SK-N-SH (cell line): ENCODE data around the gene FCHSD2. TPM values are rescaled to one million over a fixed set of nuclear protein-coding genes. Genes with fewer than 3 reads are reported as not detected.

Source experiments
- CTCF ChIA-PET: fragments of 300-600, 350-600 bp; formaldehyde crosslinking; extraction: SDS; loops from one replicate; lab custom pipeline; 2021; lab: Yijun Ruan, JAX
- POLR2A ChIA-PET: fragments of 350-600 bp; sonication (Branson Sonifier 250); formaldehyde crosslinking; extraction: SDS; loops from one replicate; lab custom pipeline; 2020; ENCODE audit warnings: antibody characterized with exemption, inconsistent platforms; lab: Yijun Ruan, JAX
- DNase-seq: peaks from one replicate; pipeline ENCODE4 v3.0.0; 2012
- H2AFZ ChIP-seq: fragments of 200-600 bp; sonication (generic); 2 replicates; pipeline ENCODE4 v1.8.1; 2016; ENCODE audit warnings: antibody characterized with exemption, mild to moderate bottlenecking, low read depth
- H3F3A ChIP-seq: fragments of 200-600 bp; sonication (generic); replicated peaks from 2 replicates; pipeline ENCODE3; 2016; ENCODE audit warnings: antibody characterized with exemption, mild to moderate bottlenecking; ENCODE audit not compliant: insufficient read depth
- H3K27ac ChIP-seq, 2 experiments: fragments of 200-500 bp in 1 of 2; fragments of 200-600 bp in 1 of 2; sonication (Bioruptor generic) in 1 of 2; sonication (generic), shearing (Covaris generic) in 1 of 2; 2 replicates each; pipeline versions ENCODE4 v1.5.1 to v1.6.1; 2014 to 2016; ENCODE audit warnings: low read depth in 2 of 2, inconsistent platforms in 1 of 2, low read length in 1 of 2, mild to moderate bottlenecking in 1 of 2, mixed read lengths in 1 of 2
- H3K27me3 ChIP-seq: fragments of 200-600 bp; sonication (generic), shearing (Covaris generic); 2 replicates; pipeline ENCODE4 v1.6.1; 2016; ENCODE audit warnings: mixed run types; ENCODE audit not compliant: insufficient read depth
- H3K36me3 ChIP-seq, 2 experiments: fragments of 200-500 bp in 1 of 2; fragments of 200-600 bp in 1 of 2; sonication (Bioruptor generic) in 1 of 2; sonication (generic) in 1 of 2; replicated peaks in 1 of 2; 2 replicates each; pipeline versions ENCODE3 to v1.5.1; 2014 to 2016; ENCODE audit warnings: low read length in 1 of 2, mild to moderate bottlenecking in 1 of 2; ENCODE audit not compliant: insufficient read depth in 2 of 2, control insufficient read depth in 1 of 2
- H3K4me1 ChIP-seq, 2 experiments: fragments of 200-500 bp in 1 of 2; fragments of 200-600 bp in 1 of 2; sonication (Bioruptor generic) in 1 of 2; sonication (generic), shearing (Covaris generic) in 1 of 2; 2 replicates each; pipeline versions ENCODE4 v1.5.1 to v1.6.1; 2014 to 2016; ENCODE audit warnings: low read depth in 1 of 2, low read length in 1 of 2, mixed run types in 1 of 2; ENCODE audit not compliant: insufficient read depth in 2 of 2, control insufficient read depth in 1 of 2
- H3K4me2 ChIP-seq: fragments of 200-600 bp; sonication (generic), shearing (Covaris generic); 2 replicates; pipeline ENCODE4 v1.6.1; 2017; ENCODE audit warnings: mixed run types
- H3K4me3 ChIP-seq, 2 experiments: fragments of 200-500 bp in 1 of 2; fragments of 200-600 bp in 1 of 2; sonication (Bioruptor generic) in 1 of 2; sonication (generic), shearing (Covaris generic) in 1 of 2; 2 replicates each; pipeline versions ENCODE4 v1.5.1 to v1.8.1; 2014 to 2016; ENCODE audit warnings: low read depth in 2 of 2, inconsistent platforms in 1 of 2, low read length in 1 of 2, mild to moderate bottlenecking in 1 of 2, mixed read lengths in 1 of 2, moderate library complexity in 1 of 2
- H3K79me2 ChIP-seq: fragments of 200-600 bp; sonication (generic); 2 replicates; pipeline ENCODE4 v1.8.1; 2017; ENCODE audit warnings: mild to moderate bottlenecking; ENCODE audit not compliant: insufficient read depth
- H3K9ac ChIP-seq: fragments of 200-600 bp; sonication (generic); 2 replicates; pipeline ENCODE4 v1.6.1; 2017; ENCODE audit warnings: mixed run types
- H3K9me2 ChIP-seq: fragments of 200-600 bp; sonication (generic); 2 replicates; pipeline ENCODE4 v1.6.1; 2017; ENCODE audit warnings: mixed run types
- H3K9me3 ChIP-seq: fragments of 200-600 bp; sonication (generic); 2 replicates; pipeline ENCODE4 v1.6.1; 2017; ENCODE audit warnings: mixed run types, mild to moderate bottlenecking, moderate library complexity
- H4K20me1 ChIP-seq: fragments of 200-600 bp; sonication (generic); 2 replicates; pipeline ENCODE4 v1.6.1; 2017; ENCODE audit warnings: mild to moderate bottlenecking, mixed run types; ENCODE audit not compliant: insufficient read depth
- ELF1 ChIP-seq: IDR thresholded peaks from 2 replicates; pipeline ENCODE4 v1.4.0; 2012
- EZH2phosphoT487 ChIP-seq: fragments of 200-600 bp; sonication (generic); IDR thresholded peaks from 2 replicates; pipeline ENCODE4 v1.6.1; 2017; ENCODE audit warnings: low read depth, mixed run types, mild to moderate bottlenecking, antibody characterized with exemption, moderate library complexity, borderline replicate concordance
- FOXJ3 ChIP-seq: sonication (generic); formaldehyde crosslinking; IDR thresholded peaks from 2 replicates; pipeline ENCODE4 v1.5.1; 2020; ENCODE audit warnings: mild to moderate bottlenecking, missing genetic modification reagents
- JUND ChIP-seq: IDR thresholded peaks from 2 replicates; pipeline ENCODE4 v1.4.0; 2012
- MXI1 ChIP-seq: IDR thresholded peaks from 2 replicates; pipeline ENCODE4 v1.6.1; 2012; ENCODE audit warnings: mild to moderate bottlenecking, low read depth, low read length, improper control_type of control experiment
- NFIC ChIP-seq: IDR thresholded peaks from 2 replicates; pipeline ENCODE4 v1.4.0; 2012; ENCODE audit warnings: borderline replicate concordance
- NRF1 ChIP-seq: IDR thresholded peaks from 2 replicates; pipeline ENCODE4 v1.6.1; 2012; ENCODE audit warnings: low read depth, mild to moderate bottlenecking, low read length
- RAD21 ChIP-seq: IDR thresholded peaks from 2 replicates; pipeline ENCODE4 v1.6.1; 2012; ENCODE audit warnings: mild to moderate bottlenecking, low read length
- RFX5 ChIP-seq: IDR thresholded peaks from 2 replicates; pipeline ENCODE4 v1.6.1; 2012; ENCODE audit warnings: mild to moderate bottlenecking, improper control_type of control experiment, low read length
- SMC3 ChIP-seq: IDR thresholded peaks from 2 replicates; pipeline ENCODE4 v1.6.1; 2012; ENCODE audit warnings: low read depth, low read length, improper control_type of control experiment
- TAF1 ChIP-seq: IDR thresholded peaks from 2 replicates; pipeline ENCODE4 v1.6.1; 2012; ENCODE audit warnings: low read depth, mild to moderate bottlenecking, low read length, moderate library complexity, borderline replicate concordance
- TCF12 ChIP-seq: IDR thresholded peaks from 2 replicates; pipeline ENCODE4 v1.4.0; 2012
- TEAD4 ChIP-seq: IDR thresholded peaks from 2 replicates; pipeline ENCODE4 v1.4.0; 2012; ENCODE audit warnings: mild to moderate bottlenecking, borderline replicate concordance; ENCODE audit not compliant: insufficient read depth
- YY1 ChIP-seq: IDR thresholded peaks from 2 replicates; pipeline ENCODE4 v1.4.0; 2012; ENCODE audit warnings: low read depth, mild to moderate bottlenecking
- WGBS: methylation state at CpG from one replicate; pipeline ENCODE4 v1.1.6; 2017; ENCODE audit warnings: low lambda C conversion rate; 5-methylcytosine and 5-hydroxymethylcytosine counted together
- polyA plus RNA-seq, 3 experiments: library from polyadenylated mRNA; depleted of rRNA; stranded (reverse); fragments of >200 nt; gene quantifications; 2 replicates each; pipeline ENCODE4 v1.2.3, GENCODE V29; 2012
- TF ChIP-seq, protein P1 (sequence below): IDR thresholded peaks from 2 replicates; pipeline ENCODE4 v1.4.0; 2012; ENCODE audit warnings: low read depth, borderline replicate concordance
- TF ChIP-seq, protein P2 (sequence below): fragments of 150-350 bp; IDR thresholded peaks from 2 replicates; pipeline ENCODE4 v1.6.1; 2017; ENCODE audit warnings: antibody characterized with exemption, low read length, low read depth, borderline replicate concordance
- TF ChIP-seq, protein P3 (sequence below): IDR thresholded peaks from 2 replicates; pipeline ENCODE4 v1.6.1; 2012; ENCODE audit warnings: mild to moderate bottlenecking, low read depth, low read length, moderate library complexity
- TF ChIP-seq, protein P4 (sequence below): IDR thresholded peaks from 2 replicates; pipeline ENCODE4 v1.4.0; 2012; ENCODE audit warnings: low read depth, borderline replicate concordance

FCHSD2 gene
- polyA plus RNA-seq, 1 of the 3 experiments (the other 2 are of a cell fraction): 10.4 TPM

DNA sequence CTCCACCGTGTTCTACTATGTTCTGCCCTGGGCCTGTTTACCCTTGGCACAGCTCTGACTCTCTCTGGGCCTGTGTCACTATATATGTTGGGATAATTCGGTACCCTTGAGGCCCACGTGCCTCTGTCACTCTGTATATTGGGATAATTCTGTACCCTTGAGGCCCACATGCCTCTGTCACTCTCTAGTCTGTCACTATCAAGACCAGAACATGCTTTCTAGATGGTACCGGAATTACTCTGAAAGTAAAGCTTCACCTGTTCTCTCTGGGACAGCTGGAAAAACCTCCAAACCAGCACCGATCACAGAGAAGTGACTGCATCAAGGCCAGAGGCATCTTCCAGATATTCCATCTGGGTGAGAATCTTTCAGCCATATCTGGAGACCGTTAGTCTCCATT, 9.3 kb upstream of the FCHSD2 start:
- H3F3A ChIP-seq: no peaks in the 10 kb centered on the region
- H3K4me2 ChIP-seq: no peak overlapping the region
- no peak overlapping the region for H3K9ac ChIP-seq
- POLR2A ChIA-PET: no interaction called here
- WGBS: 71% methylated on average over 5 of the region's 6 CpGs
- no peaks in the 10 kb centered on the region for H3K79me2 ChIP-seq
- H3K4me1 ChIP-seq: peaks cover 0 to 11% of the 10 kb centered on the region in 2 experiments; a peak in 1 of 4 replicates
- H3K4me3 ChIP-seq: no peak overlapping the region
- H3K9me2 ChIP-seq: no peaks in the 10 kb centered on the region
- no peaks in the 10 kb centered on the region for H4K20me1 ChIP-seq
- H3K27ac ChIP-seq: no peak overlapping the region
- TF ChIP-seq, protein P1, sequence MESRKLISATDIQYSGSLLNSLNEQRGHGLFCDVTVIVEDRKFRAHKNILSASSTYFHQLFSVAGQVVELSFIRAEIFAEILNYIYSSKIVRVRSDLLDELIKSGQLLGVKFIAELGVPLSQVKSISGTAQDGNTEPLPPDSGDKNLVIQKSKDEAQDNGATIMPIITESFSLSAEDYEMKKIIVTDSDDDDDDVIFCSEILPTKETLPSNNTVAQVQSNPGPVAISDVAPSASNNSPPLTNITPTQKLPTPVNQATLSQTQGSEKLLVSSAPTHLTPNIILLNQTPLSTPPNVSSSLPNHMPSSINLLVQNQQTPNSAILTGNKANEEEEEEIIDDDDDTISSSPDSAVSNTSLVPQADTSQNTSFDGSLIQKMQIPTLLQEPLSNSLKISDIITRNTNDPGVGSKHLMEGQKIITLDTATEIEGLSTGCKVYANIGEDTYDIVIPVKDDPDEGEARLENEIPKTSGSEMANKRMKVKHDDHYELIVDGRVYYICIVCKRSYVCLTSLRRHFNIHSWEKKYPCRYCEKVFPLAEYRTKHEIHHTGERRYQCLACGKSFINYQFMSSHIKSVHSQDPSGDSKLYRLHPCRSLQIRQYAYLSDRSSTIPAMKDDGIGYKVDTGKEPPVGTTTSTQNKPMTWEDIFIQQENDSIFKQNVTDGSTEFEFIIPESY: no peak
- no peak overlapping the region for H2AFZ ChIP-seq
- DNase-seq: no peak
- no peaks in the 10 kb centered on the region for H3K36me3 ChIP-seq
- H3K27me3 ChIP-seq: no peaks in the 10 kb centered on the region
- CTCF ChIA-PET: interaction anchor here (0.6 to 1.3 kb wide), 3 partner anchors 27 to 320 kb away, joined by 3 to 5 read pairs (median 3); no protein-coding TSS in a partner anchor
- H3K9me3 ChIP-seq: no peaks in the 10 kb centered on the region

DNA sequence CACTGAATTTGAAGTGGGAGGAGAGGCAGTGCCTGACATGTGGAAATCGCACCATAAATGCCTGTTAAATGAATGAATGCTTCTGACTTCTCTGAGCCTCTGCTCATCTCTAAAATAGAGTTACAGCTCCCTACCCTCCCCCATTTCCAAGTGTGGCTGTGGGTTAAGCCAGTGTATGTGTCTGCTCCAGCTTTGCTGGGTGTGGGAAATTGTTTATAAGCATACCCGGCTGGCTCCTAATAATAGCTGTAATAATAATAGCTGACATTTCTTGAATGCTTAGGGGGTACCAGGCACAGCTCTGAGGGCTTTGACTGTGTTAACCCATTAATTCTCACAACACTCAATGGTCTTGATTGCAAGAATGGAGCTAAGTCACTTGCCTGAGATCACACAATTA, 7.0 kb upstream of the FCHSD2 start:
- no peaks in the 10 kb centered on the region for H3K79me2 ChIP-seq
- no peak overlapping the region for H3K27ac ChIP-seq
- ChIA-PET POLR2A (no interaction called here), CTCF (interaction anchor here (4.8 kb wide), 1 partner anchor 29 kb away, joined by 25 read pairs; no protein-coding TSS in a partner anchor)
- no peak overlapping the region for H2AFZ ChIP-seq
- H3K9me2 ChIP-seq: no peaks in the 10 kb centered on the region
- H3K4me1 ChIP-seq: peaks cover 0 to 17% of the 10 kb centered on the region in 2 experiments; a peak in 2 of 4 replicates
- H3K9ac ChIP-seq: no peak overlapping the region
- H4K20me1 ChIP-seq: no peaks in the 10 kb centered on the region
- H3K36me3 ChIP-seq: no peaks in the 10 kb centered on the region
- H3K9me3 ChIP-seq: no peaks in the 10 kb centered on the region
- no peaks in the 10 kb centered on the region for H3F3A ChIP-seq
- 89% methylated on average over 2 of the region's 2 CpGs for WGBS
- TF ChIP-seq RAD21 (no peak), JUND (no peak), NFIC (no peak), FOXJ3 (CRISPR knock-in tag) (no peak), YY1 (no peak), TAF1 (no peak), NRF1 (no peak), RFX5 (no peak), TCF12 (no peak), MXI1 (no peak), EZH2phosphoT487 (no peak), ELF1 (no peak), SMC3 (no peak), TEAD4 (no peak)
- TF ChIP-seq, protein P2, sequence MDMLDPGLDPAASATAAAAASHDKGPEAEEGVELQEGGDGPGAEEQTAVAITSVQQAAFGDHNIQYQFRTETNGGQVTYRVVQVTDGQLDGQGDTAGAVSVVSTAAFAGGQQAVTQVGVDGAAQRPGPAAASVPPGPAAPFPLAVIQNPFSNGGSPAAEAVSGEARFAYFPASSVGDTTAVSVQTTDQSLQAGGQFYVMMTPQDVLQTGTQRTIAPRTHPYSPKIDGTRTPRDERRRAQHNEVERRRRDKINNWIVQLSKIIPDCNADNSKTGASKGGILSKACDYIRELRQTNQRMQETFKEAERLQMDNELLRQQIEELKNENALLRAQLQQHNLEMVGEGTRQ: no peak
- TF ChIP-seq, protein P1: no peak
- TF ChIP-seq, protein P3, sequence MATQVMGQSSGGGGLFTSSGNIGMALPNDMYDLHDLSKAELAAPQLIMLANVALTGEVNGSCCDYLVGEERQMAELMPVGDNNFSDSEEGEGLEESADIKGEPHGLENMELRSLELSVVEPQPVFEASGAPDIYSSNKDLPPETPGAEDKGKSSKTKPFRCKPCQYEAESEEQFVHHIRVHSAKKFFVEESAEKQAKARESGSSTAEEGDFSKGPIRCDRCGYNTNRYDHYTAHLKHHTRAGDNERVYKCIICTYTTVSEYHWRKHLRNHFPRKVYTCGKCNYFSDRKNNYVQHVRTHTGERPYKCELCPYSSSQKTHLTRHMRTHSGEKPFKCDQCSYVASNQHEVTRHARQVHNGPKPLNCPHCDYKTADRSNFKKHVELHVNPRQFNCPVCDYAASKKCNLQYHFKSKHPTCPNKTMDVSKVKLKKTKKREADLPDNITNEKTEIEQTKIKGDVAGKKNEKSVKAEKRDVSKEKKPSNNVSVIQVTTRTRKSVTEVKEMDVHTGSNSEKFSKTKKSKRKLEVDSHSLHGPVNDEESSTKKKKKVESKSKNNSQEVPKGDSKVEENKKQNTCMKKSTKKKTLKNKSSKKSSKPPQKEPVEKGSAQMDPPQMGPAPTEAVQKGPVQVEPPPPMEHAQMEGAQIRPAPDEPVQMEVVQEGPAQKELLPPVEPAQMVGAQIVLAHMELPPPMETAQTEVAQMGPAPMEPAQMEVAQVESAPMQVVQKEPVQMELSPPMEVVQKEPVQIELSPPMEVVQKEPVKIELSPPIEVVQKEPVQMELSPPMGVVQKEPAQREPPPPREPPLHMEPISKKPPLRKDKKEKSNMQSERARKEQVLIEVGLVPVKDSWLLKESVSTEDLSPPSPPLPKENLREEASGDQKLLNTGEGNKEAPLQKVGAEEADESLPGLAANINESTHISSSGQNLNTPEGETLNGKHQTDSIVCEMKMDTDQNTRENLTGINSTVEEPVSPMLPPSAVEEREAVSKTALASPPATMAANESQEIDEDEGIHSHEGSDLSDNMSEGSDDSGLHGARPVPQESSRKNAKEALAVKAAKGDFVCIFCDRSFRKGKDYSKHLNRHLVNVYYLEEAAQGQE: no peak
- TF ChIP-seq, protein P4, sequence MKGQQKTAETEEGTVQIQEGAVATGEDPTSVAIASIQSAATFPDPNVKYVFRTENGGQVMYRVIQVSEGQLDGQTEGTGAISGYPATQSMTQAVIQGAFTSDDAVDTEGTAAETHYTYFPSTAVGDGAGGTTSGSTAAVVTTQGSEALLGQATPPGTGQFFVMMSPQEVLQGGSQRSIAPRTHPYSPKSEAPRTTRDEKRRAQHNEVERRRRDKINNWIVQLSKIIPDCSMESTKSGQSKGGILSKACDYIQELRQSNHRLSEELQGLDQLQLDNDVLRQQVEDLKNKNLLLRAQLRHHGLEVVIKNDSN: no peak
- no peaks in the 10 kb centered on the region for H3K27me3 ChIP-seq
- no peak overlapping the region for H3K4me3 ChIP-seq
- no peak for DNase-seq
- H3K4me2 ChIP-seq: no peak overlapping the region
